K562 (cell line): Measurements from ENCODE around the gene GDF11.

Source experiments
- ETV5 ChIP-seq: sonication (generic); formaldehyde crosslinking; IDR thresholded peaks from 2 replicates; pipeline ENCODE4 v1.4.0; 2020; ENCODE audit warnings: low read depth, mild to moderate bottlenecking, missing genetic modification reagents
- FOSL1 ChIP-seq: fragments of 200-800 bp; sonication (Bioruptor generic); conservative IDR thresholded peaks from 2 replicates; pipeline ENCODE4 v1.6.1; 2016; ENCODE audit warnings: missing genetic modification characterization, missing compliant biosample characterization
- KLF13 ChIP-seq: fragments of 450-650 bp; IDR thresholded peaks from 2 replicates; pipeline ENCODE4 v1.6.1; 2016; ENCODE audit warnings: missing genetic modification characterization, low read depth, mild to moderate bottlenecking, missing compliant biosample characterization, moderate library complexity, borderline replicate concordance
- MAFK ChIP-seq: IDR thresholded peaks from 2 replicates; pipeline ENCODE4 v1.6.1; 2011; ENCODE audit warnings: low read length, improper control_type of control experiment
- NFE2 ChIP-seq: IDR thresholded peaks from 2 replicates; pipeline ENCODE4 v1.6.1; 2014; ENCODE audit warnings: antibody characterized with exemption, low read depth
- TF ChIP-seq, protein P1 (sequence below): IDR thresholded peaks from 3 replicates; pipeline ENCODE4 v1.6.1; 2011; ENCODE audit warnings: borderline replicate concordance, mild to moderate bottlenecking; ENCODE audit not compliant: insufficient read length, insufficient read depth

DNA sequence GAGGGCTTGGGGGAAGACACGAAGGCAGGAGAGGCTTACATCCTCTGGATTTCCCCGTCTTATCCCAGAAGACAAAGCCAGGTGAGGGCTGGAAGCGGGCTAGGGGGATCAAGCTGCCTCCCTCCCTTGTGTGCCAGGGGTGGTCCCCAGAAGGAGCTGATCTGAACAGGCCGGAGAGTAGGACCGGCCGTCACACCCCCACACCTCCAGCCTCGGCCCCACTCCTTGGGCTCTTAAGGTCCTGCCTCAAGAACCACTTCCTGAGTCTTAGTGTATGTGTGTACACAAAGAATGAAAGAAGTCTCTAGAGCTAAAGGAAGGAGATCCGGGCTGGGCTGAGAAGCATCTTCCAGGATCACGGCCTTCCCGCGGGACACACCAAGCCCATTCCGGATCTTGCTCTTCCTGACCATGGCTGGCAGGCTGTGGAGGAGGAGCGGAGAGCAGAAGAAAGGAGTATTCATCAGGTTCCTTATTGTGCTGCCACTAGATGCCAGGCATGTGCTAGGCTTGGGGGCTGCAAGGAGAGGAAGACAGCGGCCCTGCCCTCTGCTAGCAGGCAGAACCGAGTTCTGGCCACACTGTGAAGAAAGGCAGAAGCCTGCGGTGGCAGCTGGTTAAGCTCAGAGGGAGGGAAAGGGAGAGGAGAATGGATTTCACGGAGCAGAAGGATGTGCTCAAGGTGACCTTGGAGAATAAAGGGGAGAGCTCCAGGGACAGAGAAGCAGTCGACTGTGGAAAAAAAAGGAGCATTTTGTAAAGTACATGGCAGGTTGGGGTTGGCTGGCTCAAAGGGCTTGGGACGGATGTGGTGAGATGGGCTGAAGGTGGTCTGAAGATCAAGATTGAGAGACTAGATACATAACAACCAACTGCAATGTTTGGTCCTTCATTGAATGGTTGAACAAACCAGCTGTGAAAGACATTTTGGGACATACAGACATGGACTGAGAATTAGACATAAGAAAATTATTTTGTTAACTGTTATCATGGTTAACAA lies 12.8 kb upstream of the GDF11 start:
- TF ChIP-seq, protein P1, sequence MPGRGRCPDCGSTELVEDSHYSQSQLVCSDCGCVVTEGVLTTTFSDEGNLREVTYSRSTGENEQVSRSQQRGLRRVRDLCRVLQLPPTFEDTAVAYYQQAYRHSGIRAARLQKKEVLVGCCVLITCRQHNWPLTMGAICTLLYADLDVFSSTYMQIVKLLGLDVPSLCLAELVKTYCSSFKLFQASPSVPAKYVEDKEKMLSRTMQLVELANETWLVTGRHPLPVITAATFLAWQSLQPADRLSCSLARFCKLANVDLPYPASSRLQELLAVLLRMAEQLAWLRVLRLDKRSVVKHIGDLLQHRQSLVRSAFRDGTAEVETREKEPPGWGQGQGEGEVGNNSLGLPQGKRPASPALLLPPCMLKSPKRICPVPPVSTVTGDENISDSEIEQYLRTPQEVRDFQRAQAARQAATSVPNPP = no peak
- no peak for TF ChIP-seq NFE2
- TF ChIP-seq MAFK = no peak
- TF ChIP-seq KLF13 (tag) = no peak
- no peak for TF ChIP-seq ETV5 (CRISPR knock-in tag)
- TF ChIP-seq FOSL1 = no peak
